GM12878 (cell line): ENCODE data around the gene DPM2. TPM values are rescaled to one million over a fixed set of nuclear protein-coding genes. Genes with fewer than 3 reads are reported as not detected.
A peak's percentile ranks its signal among the peaks of the same experiment; 100 is the strongest.

ENCODE experiments used
- ATAC-seq: fragments of 200-7000 bp; cut with Tn5 transposase; 3 replicates; pipeline ENCODE4 v1.9.1; 2020; ENCODE audit warnings: mild to moderate bottlenecking, moderate library complexity
- BruUV-seq: library from RNA; stranded (reverse); fragments of 400-500 nt; replicated peaks from 2 replicates; lab custom pipeline; 2021; lab: Mats Ljungman, UMichigan
- CTCF ChIA-PET: fragments of 300-600 bp; sonication (Branson Sonifier 250); formaldehyde crosslinking; extraction: SDS; loops from one replicate; lab custom pipeline; 2021; ENCODE audit warnings: inconsistent platforms; lab: Yijun Ruan, JAX
- POLR2A ChIA-PET: fragments of 350-600 bp; formaldehyde crosslinking; extraction: SDS; loops from one replicate; lab custom pipeline; 2021; ENCODE audit warnings: inconsistent platforms; lab: Charles Lee
- RAD21 ChIA-PET: fragments of 300-600 bp; sonication (Branson Sonifier 250); formaldehyde crosslinking; loops from one replicate; lab custom pipeline; 2023; ENCODE audit warnings: antibody characterized with exemption; ENCODE audit not compliant: unreplicated experiment; lab: Charles Lee
- SMC1A ChIA-PET: fragments of 300-600 bp; sonication (Branson Sonifier 250); formaldehyde crosslinking; loops from one replicate; lab custom pipeline; 2023; ENCODE audit not compliant: unreplicated experiment, uncharacterized antibody; lab: Charles Lee
- DNase-seq: peaks from one replicate; pipeline ENCODE4 v3.0.0-alpha.2; 2011; ENCODE audit warnings: low read depth, low spot score
- FAIRE-seq: peaks from 3 replicates; lab custom pipeline; 2011; peaks lifted over from hg19 to GRCh38; lab: Jason Lieb, UNC
- H2AFZ ChIP-seq: 2 replicates; pipeline ENCODE4 v1.6.0; 2011; ENCODE audit warnings: low read depth, low read length, control low read depth; ENCODE audit not compliant: control insufficient read depth
- H3K27ac ChIP-seq: 2 replicates; pipeline ENCODE4 v1.5.1; 2011; ENCODE audit warnings: control low read depth; ENCODE audit not compliant: control insufficient read depth, insufficient read depth
- H3K27me3 ChIP-seq, 2 experiments: replicated peaks in 1 of 2; 2 replicates each; pipeline versions ENCODE4 v1.6.0 to v1.6.1; 2011; ENCODE audit warnings: low read length in 1 of 2; ENCODE audit not compliant: control insufficient read depth in 2 of 2, insufficient read depth in 2 of 2
- H3K36me3 ChIP-seq, 2 experiments: 2 replicates each; pipeline ENCODE4 v1.5.1; 2011; ENCODE audit warnings: low read length in 1 of 2; ENCODE audit not compliant: control insufficient read depth in 2 of 2, insufficient read depth in 2 of 2
- H3K4me1 ChIP-seq: 2 replicates; pipeline ENCODE4 v1.6.1; 2011; ENCODE audit warnings: mild to moderate bottlenecking, low read length, moderate library complexity, mixed read lengths; ENCODE audit not compliant: control insufficient read depth, insufficient read depth
- H3K4me2 ChIP-seq: 2 replicates; pipeline ENCODE4 v1.6.0; 2011; ENCODE audit warnings: control low read depth; ENCODE audit not compliant: control insufficient read depth, insufficient read depth
- H3K4me3 ChIP-seq: fragments of 200-600 bp; sonication (generic); 2 replicates; pipeline ENCODE4 v1.5.1; 2016
- H3K79me2 ChIP-seq: 2 replicates; pipeline ENCODE4 v1.6.0; 2011; ENCODE audit warnings: low read length; ENCODE audit not compliant: control insufficient read depth, insufficient read depth
- H3K9ac ChIP-seq: 2 replicates; pipeline ENCODE4 v1.8.0; 2011; ENCODE audit warnings: low read length, control low read depth, mixed read lengths; ENCODE audit not compliant: control insufficient read depth, insufficient read depth
- H3K9me3 ChIP-seq: replicated peaks from 3 replicates; pipeline ENCODE4 v1.5.1; 2011; ENCODE audit warnings: mild to moderate bottlenecking, low read length; ENCODE audit not compliant: control insufficient read depth, insufficient read depth
- H4K20me1 ChIP-seq: 2 replicates; pipeline ENCODE4 v1.6.0; 2011; ENCODE audit not compliant: control insufficient read depth, insufficient read depth
- BHLHE40 ChIP-seq, 2 experiments: fragments of 450-650 bp in 1 of 2; IDR thresholded peaks; 2 replicates each; pipeline ENCODE4 v1.6.1; 2011 to 2017; ENCODE audit warnings: low read depth in 2 of 2, borderline replicate concordance in 1 of 2, improper control_type of control experiment in 1 of 2, low read length in 1 of 2, mild to moderate bottlenecking in 1 of 2
- CBX3 ChIP-seq: fragments of 200-600 bp; sonication (generic); IDR thresholded peaks from 2 replicates; pipeline ENCODE4 v1.6.1; 2016; ENCODE audit warnings: low read depth, borderline replicate concordance
- EED ChIP-seq: sonication (generic); IDR thresholded peaks from 2 replicates; pipeline ENCODE4 v1.6.1; 2016; ENCODE audit warnings: antibody characterized with exemption, low read depth
- EGR1 ChIP-seq, 2 experiments: IDR thresholded peaks; 1 replicate in 1 of 2; 2 replicates in 1 of 2; pipeline ENCODE4 v1.6.1; 2011 to 2012; ENCODE audit warnings: low read depth in 2 of 2, low read length in 2 of 2, borderline replicate concordance in 1 of 2, mild to moderate bottlenecking in 1 of 2, moderate library complexity in 1 of 2
- EP300 ChIP-seq, 2 experiments: fragments of 150-350 bp in 1 of 2; IDR thresholded peaks; 2 replicates each; pipeline ENCODE4 v1.6.1; 2011 to 2012; ENCODE audit warnings: low read depth in 2 of 2, low read length in 2 of 2, borderline replicate concordance in 1 of 2, improper control_type of control experiment in 1 of 2, inconsistent platforms in 1 of 2; ENCODE audit not compliant: control insufficient read depth in 1 of 2
- EZH2 ChIP-seq: IDR thresholded peaks from 2 replicates; pipeline ENCODE4 v1.6.1; 2012; ENCODE audit warnings: low read depth, mild to moderate bottlenecking, control low read depth, inconsistent platforms, low read length, borderline replicate concordance; ENCODE audit not compliant: control insufficient read depth
- LARP7 ChIP-seq: fragments of 450-650 bp; IDR thresholded peaks from 2 replicates; pipeline ENCODE4 v1.6.1; 2017; ENCODE audit warnings: mild to moderate bottlenecking
- NR2C1 ChIP-seq: fragments of 450-650 bp; IDR thresholded peaks from 2 replicates; pipeline ENCODE4 v1.6.1; 2017; ENCODE audit warnings: antibody characterized with exemption, mild to moderate bottlenecking, moderate library complexity
- NRF1 ChIP-seq: conservative IDR thresholded peaks from 2 replicates; pipeline ENCODE4 v1.6.1; 2011; ENCODE audit warnings: mild to moderate bottlenecking, low read depth, low read length, improper control_type of control experiment
- RELA ChIP-seq: fragments of 450-650 bp; IDR thresholded peaks from 2 replicates; pipeline ENCODE4 v1.8.0; 2014; ENCODE audit warnings: borderline replicate concordance; ENCODE audit not compliant: partially characterized antibody
- TCF12 ChIP-seq: IDR thresholded peaks from 2 replicates; pipeline ENCODE4 v1.6.1; 2011; ENCODE audit warnings: low read depth, mild to moderate bottlenecking, low read length
- TCF7 ChIP-seq: IDR thresholded peaks from 2 replicates; pipeline ENCODE4 v1.6.1; 2014; ENCODE audit warnings: antibody characterized with exemption, borderline replicate concordance
- WRNIP1 ChIP-seq: IDR thresholded peaks from 2 replicates; pipeline ENCODE4 v1.6.1; 2011; ENCODE audit warnings: low read depth, low read length, improper control_type of control experiment, borderline replicate concordance
- YBX1 ChIP-seq: fragments of 450-650 bp; IDR thresholded peaks from 2 replicates; pipeline ENCODE4 v1.6.1; 2016; ENCODE audit warnings: antibody characterized with exemption
- ZNF687 ChIP-seq: fragments of 450-650 bp; IDR thresholded peaks from 2 replicates; pipeline ENCODE4 v1.6.1; 2017; ENCODE audit warnings: mild to moderate bottlenecking, moderate library complexity
- WGBS: methylation state at CpG from one replicate; pipeline ENCODE4 v1.1.6; 2016; ENCODE audit warnings: low lambda C conversion rate; ENCODE audit not compliant: insufficient replicate concordance, insufficient coverage; ENCODE audit errors: missing lambda C conversion rate; 5-methylcytosine and 5-hydroxymethylcytosine counted together
- in situ Hi-C: fragments of 300-500 bp; cut with MboI; formaldehyde crosslinking; loops from 9 replicates; pipeline ENCODE4 v1.14.3; 2018; ENCODE audit warnings: mixed read lengths
- intact Hi-C: fragments of 100-400 bp; cut with micrococcal nuclease; formaldehyde crosslinking; loops from one replicate; pipeline ENCODE4 v1.14.2; 2022; ENCODE audit not compliant: unreplicated experiment
- polyA plus RNA-seq, 11 experiments: library from polyadenylated mRNA; depleted of rRNA in 4 of 11; unstranded in 6 of 11; stranded (reverse) in 5 of 11; fragments of >200 nt; fragmentation: Nextera tagmentation in 4 of 11; fragmentation: Illumina TruSeq in 1 of 11; extraction: Ambion mirVana in 4 of 11; extraction: Trizol in 1 of 11; gene quantifications; 1 replicate in 1 of 11; 2 replicates in 10 of 11; pipeline versions ENCODE4 v1.2.1 to v1.2.3, GENCODE V29; 2011 to 2016; ENCODE audit warnings: inconsistent platforms in 2 of 11, missing spikeins in 2 of 11, low read depth in 1 of 11
- total RNA-seq, 4 experiments: library from RNA; depleted of rRNA in 3 of 4; stranded (reverse); fragments of >200 nt in 3 of 4; fragmentation: Illumina TruSeq in 1 of 4; extraction: Trizol in 1 of 4; gene quantifications; 2 replicates each; pipeline versions ENCODE4 v1.2.1 to v1.2.3, GENCODE V29; 2013 to 2021

Gene DPM2
- total and polyA plus RNA-seq, 10 of the 15 experiments (the other 5 are each of a cell fraction or from before 2014, with no cell fraction given), result 22.7 to 77.9 (median 44.7) TPM

GRCh38 chr9:127959398-127959797 is 21.7 kb upstream of the DPM2 start:
- intact Hi-C loops, result no loop called here
- Histone ChIP-seq H3K4me1 (peaks cover 18% of the 10 kb centered on the region), H3K27me3 (no peaks in the 10 kb centered on the region), H3K4me2 (no peak overlapping the region), H3K36me3 (no peaks in the 10 kb centered on the region; a peak in 2 of 4 replicates), H3K79me2 (peaks cover 3% of the 10 kb centered on the region), H3K9me3 (no peaks in the 10 kb centered on the region), H4K20me1 (0 out of 2 replicates have a peak, but pooled peaks cover 3% of the 10 kb centered on the region), H3K27ac (no peak overlapping the region), H3K9ac (no peak overlapping the region), H3K4me3 (no peak overlapping the region), H2AFZ (no peak overlapping the region)
- SMC1A ChIA-PET, result interaction anchor here (6.7 kb wide), 1 partner anchor 73 kb away, joined by 96 read pairs; no protein-coding TSS in a partner anchor
- 95% methylated on average over 4 of the region's 4 CpGs for WGBS
- no peak for ATAC-seq
- in situ Hi-C loops, result no loop called here
- POLR2A ChIA-PET, result no interaction called here
- CTCF ChIA-PET, result interaction anchor here (1.1 to 13.8 kb wide), 2 partner anchors 17 to 73 kb away, joined by 5 to 332 read pairs; no protein-coding TSS in a partner anchor
- no peak for FAIRE-seq
- TF ChIP-seq BHLHE40 (IDR thresholded peaks at IDR 0.05; ENCODE audit: borderline replicate concordance in 1 of 2, low read depth in 2 of 2, low read length in 1 of 2) (no peak), WRNIP1 (no peak), EZH2 (no peak), ZNF687 (no peak), TCF7 (no peak), EED (no peak), EGR1 (IDR thresholded peaks at IDR 0.05; ENCODE audit: borderline replicate concordance in 1 of 2, low read depth in 2 of 2, low read length in 2 of 2) (no peak), EP300 (IDR thresholded peaks at IDR 0.05; ENCODE audit: borderline replicate concordance in 1 of 2, control insufficient read depth in 1 of 2, low read depth in 2 of 2, low read length in 2 of 2) (no peak), CBX3 (no peak), RELA (no peak), LARP7 (no peak), NRF1 (no peak), NR2C1 (no peak), YBX1 (no peak), TCF12 (no peak)
- RAD21 ChIA-PET, result interaction anchor here (1.0 kb wide), 1 partner anchor 75 kb away, joined by 4 read pairs; no protein-coding TSS in a partner anchor
- TSS peak; percentile 36 for BruUV-seq
- DNase-seq, result no peak
